OCI-LY1 (cell line): ENCODE data around the gene FOSB.

Source experiments
- EZH2 ChIP-seq: fragments of 200-600 bp; sonication (generic), shearing (Covaris generic); IDR thresholded peaks from 2 replicates; pipeline ENCODE4 v1.8.0; 2017; ENCODE audit warnings: borderline replicate concordance, mixed run types, mild to moderate bottlenecking, antibody characterized with exemption, low read length, moderate library complexity, mixed read lengths
- TF ChIP-seq, protein P1 (sequence below): fragments of 200-600 bp; sonication (generic), shearing (Covaris generic); IDR thresholded peaks from 2 replicates; pipeline ENCODE4 v1.5.1; 2017; ENCODE audit warnings: mild to moderate bottlenecking, antibody characterized with exemption, low read length, moderate library complexity, mixed read lengths

DNA sequence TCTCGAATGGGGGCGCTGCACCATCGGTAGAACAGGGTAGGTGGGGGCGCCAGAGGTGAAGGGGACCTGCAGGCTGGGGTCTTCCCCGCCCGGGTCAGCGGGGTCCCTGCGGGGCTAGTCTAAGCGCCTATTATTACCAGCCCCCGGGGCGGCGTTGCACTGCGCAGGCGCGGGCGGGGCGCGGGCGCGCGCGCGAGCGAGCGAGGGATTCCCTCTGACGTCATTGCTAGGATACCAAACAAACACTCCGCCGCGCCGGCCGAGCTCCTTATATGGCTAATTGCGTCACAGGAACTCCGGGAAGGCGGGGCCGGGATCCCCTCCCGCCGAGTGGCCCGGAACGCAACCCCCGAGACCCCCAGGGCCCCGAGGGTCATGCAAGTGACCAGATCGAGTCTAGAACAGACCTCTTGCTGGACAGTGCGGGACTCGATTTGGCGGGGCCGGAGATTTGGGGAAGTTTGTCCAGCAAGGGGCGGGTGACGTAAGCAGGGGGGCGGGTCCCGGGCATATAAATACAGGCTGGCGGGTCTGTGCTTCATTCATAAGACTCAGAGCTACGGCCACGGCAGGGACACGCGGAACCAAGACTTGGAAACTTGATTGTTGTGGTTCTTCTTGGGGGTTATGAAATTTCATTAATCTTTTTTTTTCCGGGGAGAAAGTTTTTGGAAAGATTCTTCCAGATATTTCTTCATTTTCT lies at the start of gene FOSB:
- TF ChIP-seq, protein P1, sequence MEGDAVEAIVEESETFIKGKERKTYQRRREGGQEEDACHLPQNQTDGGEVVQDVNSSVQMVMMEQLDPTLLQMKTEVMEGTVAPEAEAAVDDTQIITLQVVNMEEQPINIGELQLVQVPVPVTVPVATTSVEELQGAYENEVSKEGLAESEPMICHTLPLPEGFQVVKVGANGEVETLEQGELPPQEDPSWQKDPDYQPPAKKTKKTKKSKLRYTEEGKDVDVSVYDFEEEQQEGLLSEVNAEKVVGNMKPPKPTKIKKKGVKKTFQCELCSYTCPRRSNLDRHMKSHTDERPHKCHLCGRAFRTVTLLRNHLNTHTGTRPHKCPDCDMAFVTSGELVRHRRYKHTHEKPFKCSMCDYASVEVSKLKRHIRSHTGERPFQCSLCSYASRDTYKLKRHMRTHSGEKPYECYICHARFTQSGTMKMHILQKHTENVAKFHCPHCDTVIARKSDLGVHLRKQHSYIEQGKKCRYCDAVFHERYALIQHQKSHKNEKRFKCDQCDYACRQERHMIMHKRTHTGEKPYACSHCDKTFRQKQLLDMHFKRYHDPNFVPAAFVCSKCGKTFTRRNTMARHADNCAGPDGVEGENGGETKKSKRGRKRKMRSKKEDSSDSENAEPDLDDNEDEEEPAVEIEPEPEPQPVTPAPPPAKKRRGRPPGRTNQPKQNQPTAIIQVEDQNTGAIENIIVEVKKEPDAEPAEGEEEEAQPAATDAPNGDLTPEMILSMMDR: peak; percentile 20; the same call in 1 of the 2 replicates
- TF ChIP-seq EZH2: no peak
